Stimulated activated memory B cell treated with anti-CD40 and anti-IgM and Interleukin-4, amounts not matched to agents 10 μg/mL and 1 μg/mL and 100 μg/mL, for 72 hours (primary cell): ENCODE results near the gene GASK1A.

Source experiments
- ATAC-seq: fragments of 150-1000 bp; cut with Tn5 transposase; 2 replicates; pipeline ENCODE4 v1.10.0; 2021
- H3K27ac Mint-ChIP-seq: one replicate; pipeline ENCODE4 v1.8.0; 2022; ENCODE audit warnings: mild to moderate bottlenecking, mixed read lengths
- H3K27me3 Mint-ChIP-seq: one replicate; pipeline ENCODE4 v1.8.0; 2022; ENCODE audit warnings: mixed read lengths
- H3K36me3 Mint-ChIP-seq: one replicate; pipeline ENCODE4 v1.8.0; 2022; ENCODE audit warnings: mixed read lengths
- H3K4me1 Mint-ChIP-seq: one replicate; pipeline ENCODE4 v1.8.0; 2022; ENCODE audit warnings: mixed read lengths
- H3K4me3 Mint-ChIP-seq: one replicate; pipeline ENCODE4 v1.8.0; 2022; ENCODE audit warnings: mild to moderate bottlenecking, moderate library complexity, mixed read lengths
- H3K9me3 Mint-ChIP-seq: one replicate; pipeline ENCODE4 v1.8.0; 2022; ENCODE audit warnings: mixed read lengths

GASK1A gene

GRCh38 chr3:42999212-42999611, 20.1 kb downstream of the GASK1A start:
- H3K36me3 Mint-ChIP-seq = no peaks in the 10 kb centered on the region
- no peaks in the 10 kb centered on the region for H3K4me1 Mint-ChIP-seq
- H3K4me3 Mint-ChIP-seq = no peak overlapping the region
- ATAC-seq = no peak
- peaks cover 21% of the 10 kb centered on the region for H3K27me3 Mint-ChIP-seq
- no peaks in the 10 kb centered on the region for H3K9me3 Mint-ChIP-seq
- no peak overlapping the region for H3K27ac Mint-ChIP-seq

DNA sequence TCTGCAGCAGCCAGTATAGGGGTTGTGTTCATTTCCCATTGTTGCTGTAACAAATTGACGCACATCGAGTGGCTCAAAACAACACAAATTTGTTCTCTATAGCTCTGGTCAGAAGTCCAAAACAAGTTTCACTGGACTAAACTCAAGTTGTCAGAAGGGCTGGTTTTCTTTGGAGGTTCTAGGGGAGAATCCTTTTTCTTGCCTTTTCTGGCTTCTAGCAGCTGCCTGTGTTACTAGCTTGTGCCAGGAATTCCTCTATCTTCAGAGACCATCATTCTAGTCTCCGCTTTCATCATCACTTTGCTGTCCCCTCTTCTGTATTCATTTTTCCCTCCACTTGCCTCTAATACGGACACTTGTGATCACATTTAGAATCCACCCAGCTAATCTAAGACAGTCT, 20.5 kb downstream of the GASK1A start:
- Mint-ChIP-seq H3K9me3 (no peaks in the 10 kb centered on the region), H3K27ac (no peak overlapping the region), H3K4me3 (no peak overlapping the region), H3K4me1 (no peaks in the 10 kb centered on the region), H3K27me3 (peaks cover 21% of the 10 kb centered on the region), H3K36me3 (no peaks in the 10 kb centered on the region)
- no peak for ATAC-seq

- Mint-ChIP-seq H3K27me3 (peaks cover 27% of the 10 kb centered on the region), H3K27ac (no peak overlapping the region), H3K9me3 (no peaks in the 10 kb centered on the region), H3K4me1 (no peaks in the 10 kb centered on the region), H3K36me3 (no peaks in the 10 kb centered on the region), H3K4me3 (no peak overlapping the region)
- no peak for ATAC-seq
Measured at GRCh38 chr3:43000387-43000786, 21.3 kb downstream of the GASK1A start.

DNA sequence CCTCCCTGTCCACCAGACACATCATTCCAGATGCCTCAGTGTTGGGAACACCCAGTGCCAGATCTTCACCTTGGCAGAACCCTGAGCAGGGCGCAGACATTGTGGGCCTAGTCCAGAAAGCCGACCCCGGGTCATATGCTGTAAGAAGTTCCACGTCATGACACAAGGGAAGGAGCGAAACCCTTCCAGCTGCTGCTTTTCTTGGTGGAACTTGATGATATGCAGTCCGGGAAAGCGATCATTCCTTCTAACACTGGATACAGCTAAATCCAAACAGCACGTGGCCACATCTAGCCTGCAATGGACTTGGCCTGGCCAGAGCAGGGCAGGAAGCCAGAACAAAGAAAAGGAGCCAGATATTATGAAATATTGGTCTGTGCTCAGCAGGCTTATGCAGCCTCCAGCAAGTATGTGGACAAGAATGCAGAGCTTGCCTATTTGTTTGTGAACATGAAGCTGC, 22.0 kb downstream of the GASK1A start:
- Mint-ChIP-seq H3K4me1 (no peaks in the 10 kb centered on the region), H3K9me3 (no peaks in the 10 kb centered on the region), H3K27me3 (peaks cover 34% of the 10 kb centered on the region), H3K36me3 (no peaks in the 10 kb centered on the region), H3K4me3 (no peak overlapping the region), H3K27ac (no peak overlapping the region)
- ATAC-seq = no peak

- Mint-ChIP-seq H3K9me3 (no peaks in the 10 kb centered on the region), H3K4me1 (no peaks in the 10 kb centered on the region)
- ATAC-seq = no peak
Measured at GRCh38 chr3:43001556-43002121, 22.5 kb downstream of the GASK1A start.

GRCh38 chr3:43004282-43004681, 25.2 kb downstream of the GASK1A start:
- H3K4me1 Mint-ChIP-seq = no peaks in the 10 kb centered on the region
- no peaks in the 10 kb centered on the region for H3K36me3 Mint-ChIP-seq
- H3K4me3 Mint-ChIP-seq = no peak overlapping the region
- no peak overlapping the region for H3K27ac Mint-ChIP-seq
- H3K9me3 Mint-ChIP-seq = no peaks in the 10 kb centered on the region
- peaks cover 35% of the 10 kb centered on the region for H3K27me3 Mint-ChIP-seq
- no peak for ATAC-seq

More at GRCh38 chr3:43001556-43002121, 22.5 kb downstream of the GASK1A start:
- H3K27me3 Mint-ChIP-seq = peaks cover 36% of the 10 kb centered on the region
- no peak overlapping the region for H3K27ac Mint-ChIP-seq
- no peak overlapping the region for H3K4me3 Mint-ChIP-seq
- no peaks in the 10 kb centered on the region for H3K36me3 Mint-ChIP-seq

- H3K27me3 Mint-ChIP-seq = peaks cover 32% of the 10 kb centered on the region
- no peak overlapping the region for H3K27ac Mint-ChIP-seq
- H3K4me1 Mint-ChIP-seq = no peaks in the 10 kb centered on the region
- ATAC-seq = no peak
- no peaks in the 10 kb centered on the region for H3K36me3 Mint-ChIP-seq
- no peak overlapping the region for H3K4me3 Mint-ChIP-seq
- H3K9me3 Mint-ChIP-seq = no peaks in the 10 kb centered on the region
Measured at GRCh38 chr3:43005253-43005652, 26.1 kb downstream of the GASK1A start.

DNA sequence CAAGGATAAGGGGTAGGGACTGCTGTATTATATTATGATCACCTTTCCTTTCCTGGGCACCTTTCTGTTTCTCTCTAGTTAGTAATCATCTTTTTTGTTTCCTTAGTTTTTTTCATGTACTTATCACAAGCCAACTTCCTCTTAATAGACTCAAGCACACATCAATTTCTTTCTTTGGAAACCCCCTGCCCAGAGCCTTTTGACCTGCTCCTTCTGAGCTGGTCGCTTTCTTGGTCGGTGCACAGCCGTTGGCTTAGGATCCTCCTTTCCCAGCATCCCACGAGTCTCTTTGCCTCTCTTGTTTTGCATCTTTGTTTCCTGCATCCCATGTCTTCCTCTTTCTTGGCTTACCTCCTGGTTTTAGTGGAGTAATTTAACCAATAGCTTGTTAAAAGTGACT, 26.9 kb downstream of the GASK1A start:
- Mint-ChIP-seq H3K27me3 (peaks cover 32% of the 10 kb centered on the region), H3K4me1 (no peaks in the 10 kb centered on the region), H3K9me3 (no peaks in the 10 kb centered on the region), H3K4me3 (no peak overlapping the region), H3K27ac (no peak overlapping the region), H3K36me3 (no peaks in the 10 kb centered on the region)
- no peak for ATAC-seq

- ATAC-seq = no peak
- no peak overlapping the region for H3K27ac Mint-ChIP-seq
- H3K4me1 Mint-ChIP-seq = no peaks in the 10 kb centered on the region
- no peak overlapping the region for H3K4me3 Mint-ChIP-seq
- H3K36me3 Mint-ChIP-seq = no peaks in the 10 kb centered on the region
- no peaks in the 10 kb centered on the region for H3K9me3 Mint-ChIP-seq
- H3K27me3 Mint-ChIP-seq = peaks cover 32% of the 10 kb centered on the region
Measured at GRCh38 chr3:43006825-43007224, 27.7 kb downstream of the GASK1A start.

- Mint-ChIP-seq H3K36me3 (no peaks in the 10 kb centered on the region), H3K4me3 (no peak overlapping the region), H3K9me3 (no peaks in the 10 kb centered on the region), H3K4me1 (no peaks in the 10 kb centered on the region), H3K27ac (no peak overlapping the region), H3K27me3 (peaks cover 24% of the 10 kb centered on the region)
- no peak for ATAC-seq
Measured at GRCh38 chr3:43009547-43009946, 30.4 kb downstream of the GASK1A start.

DNA sequence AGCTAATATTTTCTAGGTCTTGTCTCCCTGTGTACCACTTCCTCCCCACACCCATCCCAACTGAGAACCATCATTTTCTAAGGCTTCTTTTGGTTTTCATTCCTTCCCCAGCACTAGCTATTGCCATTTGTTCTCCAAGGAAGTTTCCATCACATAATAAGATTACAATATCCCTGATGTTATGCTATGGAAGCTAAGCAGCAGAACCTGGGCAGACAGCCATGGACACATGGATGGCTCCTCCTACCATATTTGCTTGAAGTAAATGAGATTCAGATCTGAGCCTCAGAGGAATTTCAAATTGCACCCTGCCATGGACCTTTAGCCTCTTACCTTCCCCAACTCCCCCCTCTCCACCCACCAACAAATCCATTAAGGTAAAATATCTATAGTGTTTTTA, 31.5 kb downstream of the GASK1A start:
- peaks cover 16% of the 10 kb centered on the region for H3K27me3 Mint-ChIP-seq
- no peak overlapping the region for H3K4me3 Mint-ChIP-seq
- no peak for ATAC-seq
- no peak overlapping the region for H3K27ac Mint-ChIP-seq
- no peaks in the 10 kb centered on the region for H3K9me3 Mint-ChIP-seq
- no peaks in the 10 kb centered on the region for H3K4me1 Mint-ChIP-seq
- H3K36me3 Mint-ChIP-seq = no peaks in the 10 kb centered on the region

DNA sequence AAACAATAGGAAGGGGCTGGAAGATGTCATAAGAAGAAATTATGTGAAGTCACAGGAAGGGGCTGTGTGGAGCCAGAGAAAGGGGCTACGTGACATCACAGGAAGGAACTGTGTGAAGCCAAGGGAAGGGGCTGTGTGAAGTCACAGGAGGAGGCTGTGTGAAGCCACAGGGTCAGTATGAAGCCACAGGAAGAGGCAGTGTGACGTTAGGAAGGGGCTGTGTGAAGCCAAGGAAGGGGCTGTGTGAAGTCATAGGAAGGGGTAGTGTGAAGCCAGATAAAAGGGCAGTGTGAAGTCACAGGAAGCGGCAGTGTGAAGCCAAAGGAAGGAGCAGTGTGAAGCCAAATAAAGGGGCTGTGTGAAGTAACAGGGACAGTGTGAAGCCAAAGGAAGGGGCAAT, 32.5 kb downstream of the GASK1A start:
- no peak for ATAC-seq
- Mint-ChIP-seq H3K4me1 (no peaks in the 10 kb centered on the region), H3K9me3 (no peaks in the 10 kb centered on the region), H3K27ac (no peak overlapping the region), H3K27me3 (peaks cover 9% of the 10 kb centered on the region), H3K4me3 (no peak overlapping the region), H3K36me3 (no peaks in the 10 kb centered on the region)

GRCh38 chr3:43012174-43012573, 33.1 kb downstream of the GASK1A start:
- Mint-ChIP-seq H3K27me3 (peaks cover 5% of the 10 kb centered on the region), H3K4me1 (no peaks in the 10 kb centered on the region), H3K36me3 (no peaks in the 10 kb centered on the region), H3K9me3 (no peaks in the 10 kb centered on the region), H3K27ac (no peak overlapping the region), H3K4me3 (no peak overlapping the region)
- ATAC-seq = no peak

GRCh38 chr3:43013256-43013655, 34.1 kb downstream of the GASK1A start:
- Mint-ChIP-seq H3K27me3 (no peaks in the 10 kb centered on the region), H3K4me3 (no peak overlapping the region), H3K4me1 (no peaks in the 10 kb centered on the region), H3K27ac (no peak overlapping the region), H3K36me3 (no peaks in the 10 kb centered on the region), H3K9me3 (no peaks in the 10 kb centered on the region)
- no peak for ATAC-seq

- Mint-ChIP-seq H3K4me1 (no peaks in the 10 kb centered on the region), H3K36me3 (no peaks in the 10 kb centered on the region), H3K27ac (no peak overlapping the region), H3K4me3 (no peak overlapping the region), H3K9me3 (no peaks in the 10 kb centered on the region), H3K27me3 (no peaks in the 10 kb centered on the region)
- no peak for ATAC-seq
Measured at GRCh38 chr3:43013743-43014155, 34.6 kb downstream of the GASK1A start.

DNA sequence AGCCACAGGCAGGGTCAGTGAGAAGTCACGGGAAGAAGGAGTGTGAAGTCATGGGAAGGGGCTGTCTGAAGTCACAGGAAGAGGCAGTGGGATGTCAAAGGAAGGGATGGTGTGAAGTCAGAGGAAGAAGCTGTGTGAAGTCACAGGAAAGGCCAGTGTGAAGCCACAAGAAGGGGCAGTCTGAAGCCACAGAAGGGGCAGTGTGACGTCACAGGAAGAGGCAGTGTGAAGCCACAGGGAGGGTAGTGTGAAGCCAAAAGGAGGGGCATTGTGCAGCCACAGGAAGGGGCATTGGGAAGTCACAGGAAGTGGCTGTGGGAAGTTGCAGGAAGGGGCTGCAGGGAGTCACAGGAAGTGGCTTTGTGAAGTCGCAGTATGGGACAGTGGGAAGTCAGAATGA, 35.1 kb downstream of the GASK1A start:
- ATAC-seq = no peak
- H3K4me1 Mint-ChIP-seq = no peaks in the 10 kb centered on the region
- no peak overlapping the region for H3K27ac Mint-ChIP-seq
- no peaks in the 10 kb centered on the region for H3K27me3 Mint-ChIP-seq
- H3K9me3 Mint-ChIP-seq = no peaks in the 10 kb centered on the region
- no peaks in the 10 kb centered on the region for H3K36me3 Mint-ChIP-seq
- H3K4me3 Mint-ChIP-seq = no peak overlapping the region

GRCh38 chr3:43014956-43015355, 35.8 kb downstream of the GASK1A start:
- H3K27ac Mint-ChIP-seq = no peak overlapping the region

More at GRCh38 chr3:43014956-43015355, 35.8 kb downstream of the GASK1A start:
- H3K9me3 Mint-ChIP-seq = no peaks in the 10 kb centered on the region
- no peak overlapping the region for H3K4me3 Mint-ChIP-seq
- ATAC-seq = no peak
- H3K36me3 Mint-ChIP-seq = no peaks in the 10 kb centered on the region
- no peaks in the 10 kb centered on the region for H3K4me1 Mint-ChIP-seq
- peaks cover 7% of the 10 kb centered on the region for H3K27me3 Mint-ChIP-seq
